A673 (cell line): ENCODE measurements around the gene CLIC6.

Experiments used
- CTCF ChIP-seq: fragments of 300-800, 200-600 bp; sonication (generic); conservative IDR thresholded peaks from 2 replicates; pipeline ENCODE4 v1.5.1; 2017; ENCODE audit warnings: low read depth, mild to moderate bottlenecking, antibody characterized with exemption, low read length, moderate library complexity, mixed read lengths
- EZH2 ChIP-seq: fragments of 200-600 bp; sonication (generic); IDR thresholded peaks from 2 replicates; pipeline ENCODE4 v1.6.1; 2017; ENCODE audit warnings: borderline replicate concordance, low read depth, mild to moderate bottlenecking, mixed read lengths, antibody characterized with exemption, low read length; ENCODE audit not compliant: poor library complexity, severe bottlenecking

GRCh38 chr21:34688145-34688544 is 19.4 kb downstream of the CLIC6 start:
- TF ChIP-seq CTCF (peak; percentile 64), EZH2 (no peak)
